Fibroblast of the conjunctiva (primary cell): ENCODE data around the gene ETS1.

Experiments
- DNase-seq: peaks from one replicate; pipeline ENCODE4 v3.0.0-alpha.2; 2010; ENCODE audit warnings: low read depth

The ETS1 gene

DNA sequence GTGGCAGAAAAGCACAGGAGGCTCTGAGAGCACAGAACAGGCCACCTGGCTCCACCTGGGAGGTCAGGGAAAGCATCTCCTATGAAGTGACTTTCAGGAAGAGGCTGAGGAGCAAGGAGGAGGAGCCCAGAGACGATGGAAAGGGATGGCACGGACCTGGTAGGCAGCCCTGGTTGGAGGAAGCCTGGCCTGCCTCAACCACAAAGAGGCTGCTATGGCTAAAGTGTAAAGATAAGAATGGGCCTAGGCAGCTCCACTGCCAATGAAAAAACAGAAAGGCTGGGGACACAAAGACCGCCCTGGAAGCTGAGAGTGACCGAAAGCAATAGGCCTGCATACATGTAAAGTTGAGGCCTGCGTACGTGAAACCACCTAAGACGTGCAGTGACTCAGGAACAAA lies 31.2 kb upstream of the ETS1 start:
- no peak for DNase-seq

DNA sequence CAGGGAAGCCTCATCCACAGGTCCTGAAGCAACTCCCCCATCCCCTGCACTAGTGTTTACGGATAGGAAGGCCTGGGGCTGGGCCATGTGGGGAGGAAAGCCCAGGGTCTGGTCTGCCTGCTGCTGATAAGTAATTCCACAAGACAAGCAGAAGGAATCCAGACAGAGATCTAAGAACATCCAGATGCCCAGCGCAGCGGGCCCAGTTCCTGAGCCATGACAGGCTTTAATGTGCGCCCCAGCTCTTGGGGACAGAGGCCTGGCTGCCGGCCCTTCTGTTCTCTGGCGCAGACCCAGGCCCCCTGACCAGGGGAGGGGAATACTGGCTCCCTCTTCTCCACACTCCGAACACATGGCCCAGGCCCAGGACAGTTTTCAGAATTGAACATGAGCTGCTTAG lies 28.8 kb upstream of the ETS1 start:
- DNase-seq: no peak

DNA sequence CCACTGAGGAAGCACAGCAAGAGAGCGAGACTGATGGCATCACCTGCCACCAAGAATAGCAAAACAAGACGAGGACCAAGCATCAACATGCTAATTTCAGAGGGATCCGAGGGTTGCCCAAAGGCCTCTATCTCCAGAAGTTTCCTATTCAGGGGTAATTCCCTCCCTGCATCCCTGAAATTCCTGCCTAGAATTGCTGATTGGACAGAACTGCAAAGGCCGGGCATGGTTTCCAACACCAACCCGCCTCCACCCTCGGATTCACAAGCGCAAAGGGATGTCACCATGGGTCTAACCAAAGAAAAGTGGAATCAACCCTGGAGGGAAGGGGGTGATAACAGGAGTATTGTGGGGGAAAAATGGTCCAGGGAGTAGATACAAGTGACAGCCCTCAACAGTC lies 28.3 kb upstream of the ETS1 start:
- no peak for DNase-seq

DNA sequence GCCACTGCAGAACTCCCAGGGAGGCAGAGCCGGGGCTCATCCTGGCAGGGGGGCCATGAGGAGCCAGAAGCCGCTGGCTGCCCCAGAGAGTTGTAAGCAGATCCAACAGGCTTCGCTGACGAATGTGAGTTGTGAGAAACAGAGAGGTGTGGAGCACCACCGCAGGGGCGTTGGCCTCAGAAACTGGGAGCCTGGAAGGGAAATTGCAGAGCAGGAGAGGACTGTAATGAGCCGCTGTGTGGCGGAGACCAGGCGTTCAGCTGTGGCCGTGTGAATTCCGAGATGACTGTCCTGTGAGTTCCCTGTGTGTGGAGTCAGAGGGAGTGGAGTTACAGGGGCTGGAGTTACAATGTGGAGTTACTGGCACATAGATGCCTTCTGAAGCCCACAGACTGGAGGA lies 27.7 kb upstream of the ETS1 start:
- no peak for DNase-seq

DNA sequence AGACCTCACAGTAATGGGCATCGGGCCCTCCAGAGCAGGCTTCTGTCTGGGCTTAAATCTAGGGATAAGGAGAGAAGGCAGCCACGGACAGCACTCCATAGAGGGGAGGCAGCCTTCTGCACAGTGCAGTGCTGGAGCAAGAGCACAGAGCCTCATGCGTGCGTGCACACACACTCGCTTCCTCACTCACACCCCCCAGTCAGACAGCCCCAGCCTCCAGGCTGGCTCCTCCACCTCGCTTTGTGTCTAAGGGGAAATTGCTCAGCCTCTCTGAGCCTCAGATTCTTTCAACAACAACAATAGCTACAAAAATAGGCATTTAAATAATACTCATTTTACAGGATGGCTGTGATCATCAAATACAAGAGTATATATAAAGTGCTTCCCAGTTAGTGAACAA lies 26.7 kb upstream of the ETS1 start:
- DNase-seq: no peak

DNA sequence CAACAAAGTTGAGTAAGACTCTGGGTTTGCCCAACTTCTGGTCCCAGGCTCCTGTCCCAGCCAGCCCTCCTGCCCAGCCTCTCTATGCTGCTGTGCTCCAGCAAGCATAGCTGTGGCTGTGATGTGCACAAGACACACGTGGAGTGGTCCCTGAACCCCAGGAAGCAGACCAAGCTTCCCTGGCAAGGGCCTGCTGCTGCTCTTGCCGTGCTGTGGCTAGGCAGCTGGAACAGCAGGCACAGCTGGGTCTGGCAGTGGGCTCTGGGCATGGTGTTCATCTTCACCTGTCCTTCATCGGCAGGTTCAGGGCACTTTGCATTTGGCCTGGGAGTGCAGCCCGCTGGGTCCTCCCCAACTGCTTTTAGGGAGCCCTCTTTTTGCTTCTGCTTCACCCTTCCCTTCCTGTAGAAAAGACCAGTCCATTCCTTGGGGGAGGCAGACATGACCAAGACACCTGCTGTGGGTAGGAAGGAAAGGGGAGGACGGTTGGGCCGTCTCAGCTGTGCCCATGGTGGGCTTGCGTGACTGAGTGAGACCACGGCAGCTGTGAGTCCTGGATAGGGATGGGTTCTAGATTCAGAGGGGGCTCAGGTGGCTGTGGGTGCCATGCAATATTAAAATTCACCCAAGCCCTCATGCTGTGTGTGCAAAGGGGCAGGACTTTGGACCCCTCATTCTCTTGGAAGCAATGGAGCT lies 26.1 kb upstream of the ETS1 start:
- no peak for DNase-seq

DNA sequence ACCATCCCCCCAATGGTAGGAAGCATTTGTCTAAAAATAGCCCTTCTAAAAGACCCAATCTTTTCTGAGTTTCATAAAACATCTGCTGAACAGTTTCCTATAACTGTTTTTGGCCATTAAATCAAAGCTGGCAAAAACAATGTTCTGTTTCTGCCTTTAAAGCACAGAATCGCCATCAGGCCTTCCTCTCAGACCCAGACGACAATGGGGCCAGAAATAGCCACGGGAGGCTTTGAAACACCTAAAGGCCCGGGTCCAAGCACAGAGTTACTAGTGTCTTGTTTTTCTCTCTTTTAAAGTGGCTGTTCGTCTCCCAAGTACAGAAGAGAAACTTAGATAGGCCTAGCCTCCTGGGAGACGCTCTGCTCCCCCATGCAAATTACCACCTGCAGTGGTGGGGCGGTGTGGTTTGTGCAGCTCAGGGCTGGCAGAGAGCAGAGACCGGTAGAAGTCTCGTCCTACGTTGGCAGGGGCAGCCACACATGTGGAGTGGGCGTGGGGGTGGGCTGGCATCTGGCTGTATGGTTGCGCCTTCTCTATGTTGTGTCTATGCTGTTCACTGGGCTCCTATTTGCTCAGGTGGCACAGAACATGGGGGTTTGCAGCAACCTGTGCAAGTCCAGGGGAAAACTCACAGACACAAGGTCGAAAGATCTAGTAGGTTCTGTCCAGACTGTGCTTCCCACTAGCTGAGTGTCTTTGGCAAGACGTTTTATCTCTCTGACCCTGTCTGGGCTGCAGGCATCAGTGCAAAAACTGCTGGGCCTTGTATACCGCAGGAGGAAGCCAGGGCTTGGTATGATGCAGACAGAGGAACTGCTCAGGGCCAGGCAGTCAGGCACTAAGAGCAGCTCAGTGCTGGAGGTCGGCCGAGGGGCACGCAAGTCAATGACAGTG lies 23.6 kb upstream of the ETS1 start:
- DNase-seq: no peak

DNA sequence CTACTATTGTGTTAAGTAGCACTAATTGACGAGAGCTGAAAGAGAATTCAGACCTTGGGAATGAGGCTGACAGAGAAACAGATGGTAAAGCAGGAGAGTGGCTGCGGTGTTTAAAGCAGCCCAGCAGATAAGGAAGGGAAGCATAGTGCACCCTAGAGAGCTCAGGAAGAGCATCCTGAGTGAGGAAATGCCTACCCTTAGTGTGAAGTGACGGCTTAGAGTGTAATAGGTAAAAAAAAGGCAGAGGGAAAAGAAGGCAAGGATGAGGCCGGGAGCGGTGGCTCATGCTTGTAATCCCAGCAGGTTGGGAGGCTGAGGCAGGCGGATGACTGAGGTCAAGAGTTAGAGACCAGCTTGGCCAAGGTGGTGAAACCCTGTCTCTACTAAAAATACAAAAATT lies 22.4 kb upstream of the ETS1 start:
- no peak for DNase-seq

DNA sequence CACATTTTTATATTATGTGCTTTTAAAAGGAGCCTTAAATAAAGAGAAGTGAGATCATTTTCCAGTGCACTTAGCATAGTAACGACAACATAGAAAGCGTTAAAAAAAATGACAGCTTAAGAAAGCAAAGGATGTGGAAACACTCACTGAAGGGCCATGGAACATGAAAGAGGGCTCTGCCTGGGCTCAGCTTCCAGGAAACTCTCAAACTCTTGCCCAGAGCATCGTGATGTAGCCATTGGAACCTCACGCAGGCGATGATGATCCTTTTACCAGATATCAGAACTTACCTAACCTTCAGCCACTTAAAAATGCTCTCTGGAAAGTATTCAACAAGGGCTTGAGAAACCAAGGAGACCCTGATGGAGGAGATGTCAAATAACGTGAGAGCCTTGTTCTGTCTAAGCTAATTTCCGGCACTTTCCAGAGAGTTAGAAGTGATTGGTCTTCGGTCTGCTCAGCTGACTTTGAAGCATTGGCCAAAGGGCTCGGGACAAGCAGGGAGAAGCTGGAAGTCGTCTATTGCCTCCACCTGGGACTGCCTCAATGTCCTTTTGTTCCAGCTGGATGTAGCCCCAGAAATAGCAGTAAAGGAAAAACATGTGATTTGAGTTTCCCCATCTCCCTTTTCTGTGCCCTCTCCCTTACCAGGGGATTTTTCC lies 21.5 kb upstream of the ETS1 start:
- no peak for DNase-seq

DNA sequence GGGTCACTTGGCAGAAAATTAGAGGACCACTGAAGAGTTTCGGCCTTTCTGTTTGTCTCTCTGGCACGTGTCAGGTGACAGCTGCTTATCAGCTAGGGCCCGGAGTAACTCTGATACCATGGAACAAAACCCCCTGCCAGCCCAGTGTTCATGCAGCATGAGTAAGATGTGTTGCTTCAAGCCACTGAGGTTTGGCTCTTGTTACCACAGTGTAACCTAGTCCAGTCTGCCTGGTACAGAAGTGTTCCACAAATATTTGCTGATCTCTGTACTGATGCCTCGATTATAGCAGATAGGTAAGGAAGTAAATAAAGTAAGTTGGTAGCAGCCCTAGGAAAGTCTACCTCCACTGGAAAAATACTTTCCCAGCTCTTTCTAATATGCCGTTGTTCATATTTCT lies 20.5 kb upstream of the ETS1 start:
- DNase-seq: no peak

DNA sequence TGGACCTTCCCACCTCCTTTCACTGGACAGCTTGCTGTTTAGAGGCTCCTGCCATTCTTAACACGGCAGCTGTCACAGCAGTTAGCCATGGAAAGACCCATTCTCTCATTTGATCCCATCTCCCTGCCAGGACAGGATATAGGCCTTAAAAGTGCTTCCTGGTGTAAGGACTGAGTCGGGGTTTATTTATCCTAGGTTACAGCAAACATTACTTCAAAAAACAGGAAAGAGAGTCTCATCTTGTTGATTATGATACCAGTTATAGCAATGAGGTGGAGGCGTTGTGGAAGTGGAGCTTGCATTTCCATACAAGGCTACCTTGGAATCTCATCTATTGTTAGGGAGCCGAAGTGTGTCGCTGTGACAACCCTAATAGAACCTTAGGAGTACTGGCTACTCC lies 17.4 kb upstream of the ETS1 start:
- no peak for DNase-seq

DNA sequence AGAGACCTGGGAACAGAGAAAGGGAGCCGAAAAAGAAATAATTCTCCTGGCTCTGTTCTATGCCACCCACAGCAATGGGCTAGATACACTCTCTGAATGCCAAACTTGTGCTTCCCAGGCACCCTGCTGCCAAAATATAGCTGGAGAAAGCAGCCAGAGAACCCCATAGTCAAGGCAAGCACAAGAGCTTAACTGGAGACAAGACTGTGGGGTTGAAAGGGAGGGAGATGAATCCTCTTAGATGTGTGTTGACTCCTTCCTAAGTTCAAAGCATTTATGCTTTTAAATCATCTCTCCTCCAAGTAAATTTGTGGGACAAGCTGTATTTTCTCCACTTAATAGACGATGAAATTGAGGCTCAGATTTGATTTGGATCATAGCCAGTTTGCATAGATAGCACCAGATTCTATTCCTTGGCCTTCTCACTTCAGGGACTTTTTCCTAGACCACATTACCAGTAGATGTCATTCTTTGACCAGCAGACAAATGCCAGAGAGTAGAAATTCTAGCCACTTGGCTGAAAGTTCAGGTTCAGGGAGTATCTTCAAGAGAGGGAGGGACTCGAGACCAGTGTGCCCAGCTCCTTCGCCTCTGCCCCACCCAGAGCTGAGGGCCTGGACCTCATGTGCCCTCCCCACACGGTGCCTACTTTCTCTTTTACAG lies 16.5 kb upstream of the ETS1 start:
- DNase-seq: no peak

DNA sequence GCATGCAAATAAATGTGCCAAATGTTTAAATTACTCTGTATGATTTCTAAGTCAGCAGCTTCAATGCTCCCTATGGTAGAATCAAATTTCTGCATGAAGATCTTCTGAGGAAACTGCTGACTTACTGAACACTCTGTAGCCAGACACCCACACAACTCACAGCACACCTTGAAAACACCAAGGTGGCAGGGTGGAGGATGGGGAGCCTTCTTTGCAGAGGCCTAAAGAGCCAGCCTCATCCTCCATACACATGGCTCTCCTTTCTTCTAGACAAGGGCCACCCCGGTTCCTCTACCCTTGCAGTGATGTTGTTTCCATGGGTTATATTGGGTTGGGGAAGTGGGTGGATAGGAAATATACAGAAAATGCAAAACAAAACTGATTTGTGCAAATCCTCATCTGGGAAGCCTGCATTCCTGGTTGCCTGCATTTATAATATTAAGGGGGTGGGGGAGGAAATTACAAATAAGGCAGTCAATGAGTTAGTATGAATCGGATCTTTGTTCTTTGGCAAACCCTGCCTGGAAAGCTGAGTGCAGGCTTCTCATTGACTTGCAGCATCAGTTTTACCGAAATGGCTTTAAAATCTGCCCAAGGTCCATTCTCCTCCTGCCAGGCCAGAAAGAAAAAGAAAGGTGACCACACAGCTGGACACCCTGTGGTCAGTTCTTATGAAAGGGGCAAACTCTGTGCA lies 15.8 kb upstream of the ETS1 start:
- DNase-seq: no peak

DNA sequence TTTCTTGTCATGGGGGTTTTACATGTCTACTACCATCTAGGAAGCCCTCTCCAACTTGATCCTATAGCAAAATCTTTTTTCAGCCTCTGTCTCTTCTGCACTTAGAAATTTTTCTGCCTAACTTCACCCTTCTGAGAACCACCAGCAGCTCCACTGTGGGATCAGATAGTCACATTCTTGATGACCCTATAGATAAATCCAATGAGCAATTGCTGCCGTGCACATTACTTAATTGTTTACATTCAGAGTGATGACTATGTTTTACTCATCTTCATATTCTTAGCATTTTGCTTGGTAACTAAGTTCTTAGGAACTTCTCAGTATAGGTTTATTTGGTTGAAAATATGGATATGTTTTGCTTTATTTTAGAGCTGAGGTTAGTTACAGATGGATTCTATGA lies 12.4 kb upstream of the ETS1 start:
- no peak for DNase-seq

DNA sequence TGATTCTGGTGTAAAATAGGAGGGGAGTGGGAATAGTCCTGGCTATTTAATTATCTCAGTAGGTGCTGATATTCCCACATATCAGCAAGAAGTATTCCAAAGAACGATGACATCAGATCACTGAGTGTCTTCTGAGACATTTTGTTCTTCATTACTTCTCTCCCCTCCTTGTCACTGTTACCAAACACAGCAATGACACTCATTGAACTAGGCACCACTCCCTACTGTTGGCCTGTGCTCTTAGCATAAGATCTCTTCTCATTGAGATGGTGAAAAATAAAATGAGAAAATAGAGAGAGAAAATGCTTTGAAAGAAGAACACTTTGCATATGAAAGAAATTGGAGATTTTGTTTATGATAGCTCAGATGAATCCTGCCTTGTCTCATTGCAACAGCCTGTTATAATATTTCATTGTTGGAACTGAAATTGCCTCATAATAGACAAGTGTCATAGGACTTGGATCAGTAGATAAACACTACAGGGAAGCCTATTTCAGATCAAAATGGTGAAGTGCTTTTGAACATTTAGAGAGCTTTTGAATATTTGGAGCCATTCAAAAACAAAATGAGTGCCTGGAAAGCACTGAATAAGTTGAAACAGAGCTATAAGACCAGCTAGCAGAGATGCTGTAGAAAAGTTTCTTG lies 11.3 kb upstream of the ETS1 start:
- no peak for DNase-seq

DNA sequence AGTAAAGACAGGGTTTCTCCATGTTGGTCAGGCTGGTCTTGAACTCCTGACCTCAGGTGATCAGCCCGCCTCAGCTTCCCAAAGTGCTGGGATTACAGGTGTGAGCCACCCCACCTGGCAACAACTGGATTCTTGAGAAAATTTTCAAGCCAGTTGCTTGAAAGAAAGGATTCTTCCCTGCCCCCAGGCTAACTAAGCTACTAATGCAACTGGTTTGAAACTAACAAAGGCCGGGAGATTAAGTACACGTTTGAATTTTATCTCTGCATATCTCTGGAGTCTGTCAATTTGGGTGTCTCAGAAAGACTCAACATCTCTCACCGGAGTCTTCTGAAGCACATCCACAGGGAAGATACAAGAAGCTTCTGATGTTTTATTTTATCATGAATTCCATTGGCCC lies 10.7 kb upstream of the ETS1 start:
- no peak for DNase-seq

DNA sequence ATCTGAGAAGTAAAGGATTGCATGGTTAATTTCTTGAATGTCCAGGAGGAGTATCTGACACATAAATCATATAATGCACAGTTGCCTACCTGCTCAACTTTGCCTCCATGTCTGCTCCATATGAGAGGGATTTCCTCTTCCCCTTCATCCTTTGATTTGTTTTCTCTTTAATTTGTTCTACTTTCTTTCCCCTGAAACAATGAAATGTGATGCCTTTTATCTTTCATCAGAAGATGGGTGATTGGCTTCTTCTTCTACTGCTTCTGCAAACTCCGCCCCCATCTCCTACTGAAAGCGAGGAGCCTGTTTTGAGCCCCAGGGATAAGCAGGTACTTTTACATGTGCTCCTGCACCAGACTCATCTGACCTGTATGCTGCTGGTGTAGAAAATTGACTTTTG lies 9.9 kb upstream of the ETS1 start:
- DNase-seq: no peak

DNA sequence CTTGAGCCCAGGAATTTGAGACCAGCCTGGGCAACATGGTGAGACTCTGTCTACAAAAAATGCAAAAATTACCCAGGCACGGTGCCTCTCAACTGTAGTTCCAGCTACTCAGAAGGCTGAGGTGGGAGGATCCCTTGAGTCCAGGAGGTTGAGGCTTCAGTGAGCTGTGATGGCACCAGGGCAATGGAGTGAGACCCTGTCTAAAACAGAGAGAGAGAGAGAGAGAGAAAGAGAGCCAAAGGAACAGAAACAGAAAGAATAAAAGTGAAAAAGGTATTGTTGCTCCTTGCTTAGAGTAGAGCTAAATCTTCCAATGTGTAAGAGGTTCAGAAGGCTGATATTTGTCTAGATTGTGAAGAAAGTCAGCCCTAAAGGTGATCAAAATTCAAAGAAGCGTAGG lies 8.9 kb upstream of the ETS1 start:
- DNase-seq: no peak

DNA sequence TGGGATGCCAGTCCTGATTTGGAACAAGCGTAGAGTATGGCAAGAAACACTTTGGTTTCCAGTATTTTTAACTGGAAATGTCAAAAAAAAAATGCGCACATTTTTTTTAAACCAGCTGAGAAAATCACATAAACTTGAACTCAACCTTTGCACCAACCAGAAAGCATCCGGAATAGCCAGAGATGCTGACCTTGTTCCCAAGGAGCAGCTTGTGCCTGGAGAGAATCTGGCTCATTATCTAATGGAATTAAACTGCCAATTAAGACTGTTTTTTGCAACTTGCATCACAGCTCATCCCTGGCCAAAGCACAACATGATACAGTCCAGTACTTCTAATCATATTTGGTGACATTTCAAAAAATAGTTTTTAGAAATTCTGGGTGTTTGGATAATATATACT lies 8.4 kb upstream of the ETS1 start:
- DNase-seq: no peak

DNA sequence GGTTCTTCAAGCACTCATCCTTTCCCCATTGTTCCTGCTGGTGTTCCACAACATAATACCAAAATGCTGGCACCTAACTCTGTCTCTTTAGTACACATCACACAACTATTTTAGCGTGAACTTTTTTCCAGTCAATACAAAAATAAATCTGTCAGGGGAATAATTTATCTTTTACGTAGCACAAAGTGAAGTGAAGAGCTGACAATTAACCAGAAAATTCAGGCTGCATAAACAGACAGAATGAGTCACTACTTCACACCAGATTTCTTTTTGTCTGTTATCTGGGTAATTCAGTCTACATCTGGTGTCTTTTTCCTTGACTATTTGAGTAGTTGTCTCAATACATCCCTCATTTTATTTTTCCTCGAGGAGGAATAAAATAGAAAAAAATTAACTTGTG lies 7.9 kb upstream of the ETS1 start:
- no peak for DNase-seq

DNA sequence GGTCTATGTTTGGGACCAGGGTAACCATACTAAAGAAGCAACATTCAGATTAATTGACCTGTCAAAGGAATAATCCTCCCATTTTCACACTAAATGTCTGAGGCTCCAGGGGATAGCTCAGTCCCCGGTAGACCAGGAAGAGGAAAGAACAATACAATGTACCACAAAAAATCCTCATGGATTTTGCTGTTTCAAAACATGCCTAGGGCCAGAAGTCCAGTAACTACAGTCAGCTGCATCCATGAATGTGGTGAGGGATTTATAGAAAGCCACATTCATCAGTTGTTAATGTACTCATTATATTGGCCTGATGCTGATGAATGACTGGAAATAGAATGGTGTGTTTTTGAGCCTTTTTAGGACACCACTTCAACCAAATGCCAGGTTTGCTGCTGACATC lies 6.9 kb upstream of the ETS1 start:
- no peak for DNase-seq

DNA sequence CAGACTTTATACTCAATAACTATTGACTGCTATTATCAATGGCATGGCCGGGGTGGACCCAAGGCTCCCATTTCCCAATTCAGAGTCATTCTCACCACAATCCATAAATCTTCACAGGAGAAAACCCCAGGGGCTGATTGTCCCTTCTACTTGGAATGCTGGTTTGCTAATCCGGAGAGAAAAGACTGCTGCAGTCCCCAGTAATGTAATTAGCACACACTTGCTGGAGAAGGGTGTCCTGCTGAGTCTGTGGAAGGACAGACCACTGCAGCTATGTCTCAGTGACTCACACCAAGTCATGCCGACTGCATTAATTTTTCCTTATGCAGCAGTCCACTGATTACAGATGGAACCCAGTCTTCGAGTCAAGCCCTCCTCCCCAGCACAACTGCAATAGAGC lies 5.9 kb upstream of the ETS1 start:
- no peak for DNase-seq
